Type B pancreatic cell (in vitro differentiated cells): Measurements from ENCODE around the gene DGUOK. TPM values are rescaled to one million over a fixed set of nuclear protein-coding genes. Genes with fewer than 3 reads are reported as not detected.

Experiments used
- DNase-seq: peaks from one replicate; pipeline ENCODE4 v3.0.0; 2021; ENCODE audit warnings: mixed read lengths; ENCODE audit not compliant: unreplicated experiment; ENCODE audit errors: extremely low spot score
- H3K27ac Mint-ChIP-seq: 2 replicates; pipeline ENCODE4 v1.8.0; 2021; ENCODE audit warnings: mild to moderate bottlenecking, mixed read lengths
- H3K27me3 Mint-ChIP-seq: 2 replicates; pipeline ENCODE4 v1.8.0; 2021; ENCODE audit warnings: mixed read lengths
- H3K36me3 Mint-ChIP-seq: 2 replicates; pipeline ENCODE4 v1.8.0; 2021; ENCODE audit warnings: mixed read lengths
- H3K4me1 Mint-ChIP-seq: one replicate; pipeline ENCODE4 v1.8.0; 2021; ENCODE audit warnings: mixed read lengths; ENCODE audit not compliant: unreplicated experiment
- H3K4me3 Mint-ChIP-seq: 2 replicates; pipeline ENCODE4 v1.8.0; 2021; ENCODE audit warnings: mild to moderate bottlenecking, mixed read lengths
- H3K9me3 Mint-ChIP-seq: 2 replicates; pipeline ENCODE4 v1.8.0; 2021; ENCODE audit warnings: mixed read lengths
- total RNA-seq: library from RNA; stranded (reverse); gene quantifications from 2 replicates; pipeline ENCODE4 v1.2.1, GENCODE V29; 2021; ENCODE audit warnings: low replicate concordance
- TF ChIP-seq, protein P1 (sequence below): fragments of 200-600 bp; sonication (generic); conservative IDR thresholded peaks from 2 replicates; pipeline ENCODE4 v1.5.0; 2021; ENCODE audit warnings: antibody characterized with exemption, mild to moderate bottlenecking

Gene DGUOK
- total RNA-seq, 1 donor from 2014 or later = 73.4 TPM

DNA sequence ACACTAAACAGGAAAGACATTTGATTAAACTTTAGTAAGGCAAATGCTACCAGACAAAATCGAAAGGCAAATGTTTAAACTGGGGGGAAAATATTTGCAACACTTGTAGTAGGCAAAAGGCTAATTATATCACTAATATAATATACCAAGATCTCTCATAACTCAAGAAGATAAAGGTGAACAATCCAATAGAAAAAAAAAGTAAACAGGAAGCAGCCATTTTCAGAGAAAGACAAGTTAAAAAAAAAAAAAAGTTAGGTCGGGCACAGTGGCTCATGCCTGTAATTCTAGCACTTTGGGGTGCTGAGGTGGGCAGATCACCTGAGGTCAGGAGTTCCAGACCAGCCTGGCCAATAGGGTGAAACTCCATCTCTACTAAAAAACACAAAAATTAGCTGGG lies 38.3 kb upstream of the DGUOK start:
- no peak overlapping the region for H3K27ac Mint-ChIP-seq
- peaks cover 11% of the 10 kb centered on the region for H3K27me3 Mint-ChIP-seq

GRCh38 chr2:73889206-73889605 lies 37.5 kb upstream of the DGUOK start:
- no peaks in the 10 kb centered on the region for H3K9me3 Mint-ChIP-seq
- no peak for DNase-seq
- H3K27me3 Mint-ChIP-seq = peaks cover 9% of the 10 kb centered on the region

More for the DNA sequence above, 38.3 kb upstream of the DGUOK start:
- TF ChIP-seq, protein P1, sequence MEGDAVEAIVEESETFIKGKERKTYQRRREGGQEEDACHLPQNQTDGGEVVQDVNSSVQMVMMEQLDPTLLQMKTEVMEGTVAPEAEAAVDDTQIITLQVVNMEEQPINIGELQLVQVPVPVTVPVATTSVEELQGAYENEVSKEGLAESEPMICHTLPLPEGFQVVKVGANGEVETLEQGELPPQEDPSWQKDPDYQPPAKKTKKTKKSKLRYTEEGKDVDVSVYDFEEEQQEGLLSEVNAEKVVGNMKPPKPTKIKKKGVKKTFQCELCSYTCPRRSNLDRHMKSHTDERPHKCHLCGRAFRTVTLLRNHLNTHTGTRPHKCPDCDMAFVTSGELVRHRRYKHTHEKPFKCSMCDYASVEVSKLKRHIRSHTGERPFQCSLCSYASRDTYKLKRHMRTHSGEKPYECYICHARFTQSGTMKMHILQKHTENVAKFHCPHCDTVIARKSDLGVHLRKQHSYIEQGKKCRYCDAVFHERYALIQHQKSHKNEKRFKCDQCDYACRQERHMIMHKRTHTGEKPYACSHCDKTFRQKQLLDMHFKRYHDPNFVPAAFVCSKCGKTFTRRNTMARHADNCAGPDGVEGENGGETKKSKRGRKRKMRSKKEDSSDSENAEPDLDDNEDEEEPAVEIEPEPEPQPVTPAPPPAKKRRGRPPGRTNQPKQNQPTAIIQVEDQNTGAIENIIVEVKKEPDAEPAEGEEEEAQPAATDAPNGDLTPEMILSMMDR = no peak
- H3K9me3 Mint-ChIP-seq = no peaks in the 10 kb centered on the region
- no peaks in the 10 kb centered on the region for H3K36me3 Mint-ChIP-seq
- H3K4me3 Mint-ChIP-seq = no peak overlapping the region
- DNase-seq = no peak
- H3K4me1 Mint-ChIP-seq = peaks cover 6% of the 10 kb centered on the region

GRCh38 chr2:73890301-73891092 lies 36.2 kb upstream of the DGUOK start:
- Mint-ChIP-seq H3K9me3 (no peaks in the 10 kb centered on the region), H3K27me3 (peaks cover 12% of the 10 kb centered on the region), H3K4me3 (no peak overlapping the region), H3K4me1 (peaks cover 9% of the 10 kb centered on the region), H3K36me3 (no peaks in the 10 kb centered on the region), H3K27ac (no peak overlapping the region)
- TF ChIP-seq, protein P1 = no peak
- no peak for DNase-seq

More at GRCh38 chr2:73889206-73889605, 37.5 kb upstream of the DGUOK start:
- no peak overlapping the region for H3K27ac Mint-ChIP-seq
- TF ChIP-seq, protein P1 = no peak
- no peaks in the 10 kb centered on the region for H3K36me3 Mint-ChIP-seq
- H3K4me1 Mint-ChIP-seq = peaks cover 9% of the 10 kb centered on the region
- no peak overlapping the region for H3K4me3 Mint-ChIP-seq

GRCh38 chr2:73891276-73891901 lies 35.3 kb upstream of the DGUOK start:
- peak; percentile 63 for DNase-seq
- TF ChIP-seq, protein P1 = no peak
- H3K4me3 Mint-ChIP-seq = no peak overlapping the region
- peak overlapping the region; percentile 31 for H3K27ac Mint-ChIP-seq
- no peaks in the 10 kb centered on the region for H3K36me3 Mint-ChIP-seq
- peaks cover 12% of the 10 kb centered on the region for H3K27me3 Mint-ChIP-seq
- H3K9me3 Mint-ChIP-seq = no peaks in the 10 kb centered on the region
- H3K4me1 Mint-ChIP-seq = peaks cover 9% of the 10 kb centered on the region

GRCh38 chr2:73892631-73893329 lies 33.9 kb upstream of the DGUOK start, which contains the start of gene ACTG2:
ACTG2 (plus strand) TSS chr2:73893008; CDS start chr2:73901312, 8,304 bp downstream.
- DNase-seq = peak; percentile 55
- no peaks in the 10 kb centered on the region for H3K36me3 Mint-ChIP-seq
- no peak within 1 kb of the TSS for H3K27ac Mint-ChIP-seq
- H3K4me3 Mint-ChIP-seq = no peak within 1 kb of the TSS
- H3K27me3 Mint-ChIP-seq = peaks cover 14% of the 10 kb centered on the region
- TF ChIP-seq, protein P1 = no peak
- H3K9me3 Mint-ChIP-seq = no peaks in the 10 kb centered on the region
- H3K4me1 Mint-ChIP-seq = peaks cover 9% of the 10 kb centered on the region
